ENCODE data around the gene GAREM1. TPM values are rescaled to one million over a fixed set of nuclear protein-coding genes. Genes with fewer than 3 reads are reported as not detected.

GAREM1 gene
- total and polyA plus RNA-seq, 2 of the 8 experiments (the other 6 are each of a cell fraction or from before 2014, with no cell fraction given), result 3.6 to 9.2 TPM

DNA sequence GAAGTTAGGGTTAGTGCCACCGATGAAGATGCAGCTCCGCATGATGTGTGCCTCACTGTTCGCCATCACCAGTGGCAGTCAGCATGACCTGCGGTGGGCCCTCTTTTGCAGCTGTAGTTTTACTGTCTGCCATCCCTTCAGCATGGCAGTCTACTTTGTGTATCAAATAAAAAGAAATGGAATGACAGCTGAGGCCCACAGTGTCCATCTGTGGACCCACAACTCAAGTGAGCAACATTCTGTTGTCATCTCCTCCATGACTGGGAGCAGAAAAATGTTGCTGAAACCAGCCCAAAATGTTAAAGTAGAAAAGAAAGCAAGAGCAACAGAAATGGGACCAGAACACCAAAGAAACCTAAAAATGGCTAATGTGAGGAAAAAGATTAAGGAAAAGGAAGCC lies 152.1 kb downstream of the GAREM1 start (continued):
- no peak for TF ChIP-seq CHD7 (IDR thresholded peaks at IDR 0.05; ENCODE audit: insufficient replicate concordance, low read length)
- no peak for TF ChIP-seq YY1 (IDR thresholded peaks at IDR 0.05; ENCODE audit: low read depth, low read length)
- TF ChIP-seq EZH2 (IDR thresholded peaks at IDR 0.05; ENCODE audit: low read depth, low read length, severe bottlenecking), result no peak
- TF ChIP-seq BRCA1 (IDR thresholded peaks at IDR 0.05; ENCODE audit: low read depth, low read length), result no peak
- no peak for TF ChIP-seq ATF3 (IDR thresholded peaks at IDR 0.05; ENCODE audit: insufficient read depth, low read depth, low read length)
- TF ChIP-seq SIN3A (conservative IDR thresholded peaks at IDR 0.05 in 1 of 2, IDR thresholded peaks at IDR 0.05 in 1 of 2; ENCODE audit: low read depth in 1 of 2, low read length in 2 of 2), result no peak
- no peak for TF ChIP-seq BACH1 (IDR thresholded peaks at IDR 0.05; ENCODE audit: low read length)
- no peak for TF ChIP-seq TEAD4 (IDR thresholded peaks at IDR 0.05; ENCODE audit: low read depth, low read length)
- no peak for TF ChIP-seq POLR2AphosphoS5 (IDR thresholded peaks at IDR 0.05; ENCODE audit: low read depth, low read length)
- no peak for TF ChIP-seq TAF1 (IDR thresholded peaks at IDR 0.05; ENCODE audit: low read depth, low read length)
- TF ChIP-seq JUN (IDR thresholded peaks at IDR 0.05; ENCODE audit: low read depth, low read length), result no peak
- no peak for TF ChIP-seq GABPA (IDR thresholded peaks at IDR 0.05; ENCODE audit: borderline replicate concordance, insufficient read depth, low read length)

Measured in H1 (cell line).